IMR-90 (cell line): ENCODE measurements around the gene JSRP1. TPM values are rescaled to one million over a fixed set of nuclear protein-coding genes. Genes with fewer than 3 reads are reported as not detected.

ENCODE experiments used
- ATAC-seq: fragments of 200-7000 bp; cut with Tn5 transposase; 2 replicates; pipeline ENCODE4 v1.9.1; 2020; ENCODE audit warnings: low read depth, mild to moderate bottlenecking, moderate library complexity
- BruUV-seq: library from RNA; stranded (reverse); fragments of 400-500 nt; replicated peaks from 2 replicates; lab custom pipeline; 2021; lab: Mats Ljungman, UMichigan
- CTCF ChIA-PET: fragments of 300-600 bp; formaldehyde crosslinking; extraction: SDS; loops from one replicate; lab custom pipeline; 2021; ENCODE audit warnings: antibody characterized with exemption; lab: Yijun Ruan, JAX
- POLR2A ChIA-PET: fragments of 300-600 bp; sonication (Branson Sonifier 250); formaldehyde crosslinking; loops from one replicate; lab custom pipeline; 2022; ENCODE audit warnings: antibody characterized with exemption; ENCODE audit not compliant: unreplicated experiment; lab: Charles Lee
- DNase-seq: peaks from one replicate; pipeline ENCODE4 v3.0.0; 2013
- H2AFZ ChIP-seq: replicated peaks from 2 replicates; pipeline ENCODE3; 2013; ENCODE audit warnings: low read length, mild to moderate bottlenecking; ENCODE audit not compliant: poor library complexity
- H2AK5ac ChIP-seq: 2 replicates; pipeline ENCODE4 v1.6.1; 2013; ENCODE audit warnings: low read depth, low read length, inconsistent platforms
- H2AK9ac ChIP-seq: replicated peaks from 2 replicates; pipeline ENCODE3; 2013; ENCODE audit warnings: mild to moderate bottlenecking, low read depth, low read length, moderate library complexity; ENCODE audit not compliant: poor library complexity
- H2BK120ac ChIP-seq: 2 replicates; pipeline ENCODE4 v1.6.1; 2013; ENCODE audit warnings: low read depth, low read length, inconsistent platforms
- H2BK15ac ChIP-seq: 3 replicates; pipeline ENCODE4 v1.6.1; 2013; ENCODE audit warnings: low read depth, low read length, inconsistent platforms
- H2BK20ac ChIP-seq: 2 replicates; pipeline ENCODE4 v1.6.1; 2013; ENCODE audit warnings: low read depth, mild to moderate bottlenecking, inconsistent platforms, low read length, moderate library complexity
- H2BK5ac ChIP-seq: 2 replicates; pipeline ENCODE4 v1.6.1; 2013; ENCODE audit warnings: mild to moderate bottlenecking, low read depth, low read length, inconsistent platforms; ENCODE audit not compliant: poor library complexity, severe bottlenecking
- H3K14ac ChIP-seq: replicated peaks from 2 replicates; pipeline ENCODE4 v1.6.1; 2013; ENCODE audit warnings: low read depth, low read length, inconsistent platforms
- H3K18ac ChIP-seq: 2 replicates; pipeline ENCODE4 v1.6.1; 2013; ENCODE audit warnings: low read depth, low read length, control low read depth
- H3K23ac ChIP-seq: 2 replicates; pipeline ENCODE4 v1.6.1; 2013; ENCODE audit warnings: low read depth, low read length, inconsistent platforms
- H3K27ac ChIP-seq: 2 replicates; pipeline ENCODE4 v1.5.1; 2013; ENCODE audit warnings: mild to moderate bottlenecking, control low read depth, low read length; ENCODE audit not compliant: insufficient read depth
- H3K27me3 ChIP-seq: 2 replicates; pipeline ENCODE4 v1.6.1; 2013; ENCODE audit warnings: low read length; ENCODE audit not compliant: control insufficient read depth, insufficient read depth
- H3K36me3 ChIP-seq: 2 replicates; pipeline ENCODE4 v1.6.1; 2013; ENCODE audit warnings: low read length, mixed read lengths; ENCODE audit not compliant: control insufficient read depth, insufficient read depth
- H3K4ac ChIP-seq: 2 replicates; pipeline ENCODE4 v1.6.1; 2013; ENCODE audit warnings: low read depth, low read length, inconsistent platforms
- H3K4me1 ChIP-seq: 2 replicates; pipeline ENCODE4 v1.6.1; 2013; ENCODE audit warnings: low read length, mixed read lengths; ENCODE audit not compliant: control insufficient read depth, insufficient read depth
- H3K4me2 ChIP-seq: 2 replicates; pipeline ENCODE4 v1.6.1; 2013; ENCODE audit warnings: low read depth, mild to moderate bottlenecking, control low read depth, low read length, moderate library complexity
- H3K4me3 ChIP-seq: 2 replicates; pipeline ENCODE4 v1.5.1; 2013; ENCODE audit warnings: low read depth, mild to moderate bottlenecking, control low read depth, low read length, moderate library complexity; ENCODE audit not compliant: insufficient read depth
- H3K56ac ChIP-seq: 2 replicates; pipeline ENCODE4 v1.6.1; 2013; ENCODE audit warnings: low read length, inconsistent platforms; ENCODE audit not compliant: insufficient read depth; ENCODE audit errors: extremely low read depth
- H3K79me1 ChIP-seq, 2 experiments: 2 replicates each; pipeline ENCODE4 v1.6.1; 2013; ENCODE audit warnings: low read length in 2 of 2, inconsistent platforms in 1 of 2, low read depth in 1 of 2
- H3K9ac ChIP-seq: 2 replicates; pipeline ENCODE4 v1.6.1; 2013; ENCODE audit warnings: low read depth, low read length, control low read depth
- H3K9me1 ChIP-seq: 2 replicates; pipeline ENCODE4 v1.6.1; 2013; ENCODE audit warnings: low read length, inconsistent platforms; ENCODE audit not compliant: insufficient read depth
- H3K9me3 ChIP-seq: 2 replicates; pipeline ENCODE4 v1.6.1; 2013; ENCODE audit warnings: low read length; ENCODE audit not compliant: control insufficient read depth, insufficient read depth
- H4K20me1 ChIP-seq: 2 replicates; pipeline ENCODE4 v1.6.1; 2013; ENCODE audit warnings: low read length, inconsistent platforms; ENCODE audit not compliant: insufficient read depth
- H4K5ac ChIP-seq: 2 replicates; pipeline ENCODE4 v1.6.1; 2013; ENCODE audit warnings: mild to moderate bottlenecking, low read depth, low read length, control low read depth
- H4K8ac ChIP-seq, 2 experiments: 2 replicates each; pipeline ENCODE4 v1.6.1; 2013; ENCODE audit warnings: low read depth in 2 of 2, low read length in 2 of 2, control low read depth in 1 of 2, inconsistent platforms in 1 of 2
- H4K91ac ChIP-seq: 2 replicates; pipeline ENCODE4 v1.6.1; 2013; ENCODE audit warnings: low read depth, low read length, inconsistent platforms; ENCODE audit not compliant: insufficient read depth
- CHD1 ChIP-seq: IDR thresholded peaks from 2 replicates; pipeline ENCODE4 v1.6.1; 2012; ENCODE audit warnings: low read depth, low read length, improper control_type of control experiment
- CTCF ChIP-seq: conservative IDR thresholded peaks from 2 replicates; pipeline ENCODE4 v1.5.1; 2012; ENCODE audit warnings: mild to moderate bottlenecking, low read depth, low read length, improper control_type of control experiment
- FOS ChIP-seq: fragments of 150-350 bp; IDR thresholded peaks from 2 replicates; pipeline ENCODE4 v1.6.1; 2016; ENCODE audit warnings: low read depth, low read length
- RAD21 ChIP-seq: IDR thresholded peaks from 2 replicates; pipeline ENCODE4 v1.6.1; 2012; ENCODE audit warnings: low read length, improper control_type of control experiment
- RCOR1 ChIP-seq: IDR thresholded peaks from 2 replicates; pipeline ENCODE4 v1.6.1; 2012; ENCODE audit warnings: mild to moderate bottlenecking, low read length, improper control_type of control experiment; ENCODE audit not compliant: insufficient replicate concordance
- RFX5 ChIP-seq: IDR thresholded peaks from 2 replicates; pipeline ENCODE4 v1.8.0; 2012; ENCODE audit warnings: low read depth, mild to moderate bottlenecking, low read length, moderate library complexity
- SMC3 ChIP-seq: fragments of 150-350 bp; IDR thresholded peaks from 2 replicates; pipeline ENCODE4 v1.6.1; 2016; ENCODE audit warnings: low read depth, mild to moderate bottlenecking, antibody characterized with exemption, low read length, moderate library complexity
- WGBS, 2 experiments: methylation state at CpG; one replicate each; pipeline versions ENCODE4 v1.1.5 to v1.1.7; 2013; ENCODE audit warnings: missing lambda C conversion rate in 2 of 2; ENCODE audit not compliant: insufficient read length in 1 of 2; ENCODE audit errors: extremely low coverage in 2 of 2; 5-methylcytosine and 5-hydroxymethylcytosine counted together
- dilution Hi-C: fragments of 300-500 bp; cut with HindIII; formaldehyde crosslinking; loops from one replicate; pipeline ENCODE4 v1.14.3; 2018; ENCODE audit warnings: low sequenced_read_pairs; ENCODE audit not compliant: unreplicated experiment
- in situ Hi-C: fragments of 300-500 bp; cut with MboI; formaldehyde crosslinking; loops from 3 replicates; pipeline ENCODE4 v1.14.3; 2019; ENCODE audit warnings: low sequenced_read_pairs, inconsistent platforms, mixed read lengths
- intact Hi-C: fragments of 100-400 bp; cut with micrococcal nuclease; formaldehyde crosslinking; loops from 2 replicates; pipeline ENCODE4 v1.10.0; 2022
- polyA plus RNA-seq, 3 experiments: library from polyadenylated mRNA; depleted of rRNA; stranded (reverse); fragments of >200 nt; gene quantifications; 2 replicates each; pipeline ENCODE4 v1.2.3, GENCODE V29; 2012; ENCODE audit warnings: low replicate concordance in 1 of 3
- total RNA-seq: library from RNA; depleted of rRNA; stranded (reverse); fragments of >200 nt; gene quantifications from 2 replicates; pipeline ENCODE4 v1.2.3, GENCODE V29; 2012

The JSRP1 gene
- total and polyA plus RNA-seq, 2 of the 4 experiments (the other 2 are of a cell fraction), result not detected

- intact Hi-C loops, result no loop called here
- Histone ChIP-seq H3K4me1 (peaks cover 8% of the 10 kb centered on the region; the same call in 1 of the 2 replicates), H4K20me1 (peaks cover 82% of the 10 kb centered on the region), H3K14ac (no peak overlapping the region), H4K5ac (no peak overlapping the region), H3K4ac (no peak overlapping the region), H2BK15ac (no peak overlapping the region), H3K23ac (no peak overlapping the region), H2AK9ac (no peak overlapping the region), H2AFZ (no peak overlapping the region), H4K91ac (no peak overlapping the region), H4K8ac (no peak overlapping the region), H3K36me3 (peaks cover 57% of the 10 kb centered on the region), H2BK120ac (no peak overlapping the region), H3K4me2 (no peak overlapping the region), H3K56ac (no peak overlapping the region), H3K18ac (no peak overlapping the region), H3K9ac (no peak overlapping the region), H3K9me3 (no peaks in the 10 kb centered on the region), H3K9me1 (peaks cover 6% of the 10 kb centered on the region), H2BK20ac (no peak overlapping the region), H3K27me3 (peaks cover 3% of the 10 kb centered on the region; the same call in 1 of the 2 replicates), H2AK5ac (no peak overlapping the region), H2BK5ac (no peak overlapping the region), H3K4me3 (no peak overlapping the region), H3K79me1 (peaks cover 4 to 46% of the 10 kb centered on the region in 2 experiments; a peak in 2 of 4 replicates), H3K27ac (no peak overlapping the region)
- no peak for DNase-seq
- dilution Hi-C loops, result no loop called here
- POLR2A ChIA-PET, result no interaction called here
- ATAC-seq, result no peak
- WGBS, 2 experiments, result 88% methylated on average over 6 of the region's 15 CpGs; no CpG with 5 or more reads in 1 of the 2 experiments
- in situ Hi-C loops, result no loop called here
- BruUV-seq, result no TSS peak
- TF ChIP-seq CHD1, result no peak
- no peak for TF ChIP-seq FOS
- no peak for TF ChIP-seq CTCF
- no peak for TF ChIP-seq RAD21
- no peak for TF ChIP-seq RCOR1
- no peak for TF ChIP-seq SMC3
- no peak for TF ChIP-seq RFX5
- CTCF ChIA-PET, result no interaction called here
These were observed 10.9 kb downstream of the JSRP1 start for GRCh38 chr19:2245273-2245672.
